HK-2 (cell line): Measurements from ENCODE around the gene OGDH.

Source experiments
- DNase-seq: peaks from one replicate; pipeline ENCODE4 v3.0.0-alpha.2; 2018; ENCODE audit not compliant: unreplicated experiment

The OGDH gene

GRCh38 chr7:44736896-44737295 lies 130.5 kb downstream of the OGDH start:
- DNase-seq: no peak

- DNase-seq: no peak
Observed at GRCh38 chr7:44738051-44738723, 131.8 kb downstream of the OGDH start.

GRCh38 chr7:44738876-44739665 lies 132.6 kb downstream of the OGDH start:
- DNase-seq: no peak

- DNase-seq: no peak
Observed at GRCh38 chr7:44740055-44740454, 133.6 kb downstream of the OGDH start.

- no peak for DNase-seq
Observed at GRCh38 chr7:44743750-44744149, 137.3 kb downstream of the OGDH start.

- peak; percentile 98 for DNase-seq
Observed at GRCh38 chr7:44748045-44748947, 141.9 kb downstream of the OGDH start, which contains the start of gene ZMIZ2. Gene ZMIZ2, plus strand, starts transcription at chr7:44748847. Its CDS starts 7,403 bp downstream, at chr7:44756250.

GRCh38 chr7:44748948-44749731 lies 142.7 kb downstream of the OGDH start:
- DNase-seq: peak; percentile 35

GRCh38 chr7:44749992-44750391 lies 143.6 kb downstream of the OGDH start:
- no peak for DNase-seq

- DNase-seq: no peak
Observed at GRCh38 chr7:44750424-44750823, 144.0 kb downstream of the OGDH start.

GRCh38 chr7:44750921-44751571 lies 144.6 kb downstream of the OGDH start:
- peak; percentile 68 for DNase-seq

- no peak for DNase-seq
Observed at GRCh38 chr7:44752822-44753221, 146.4 kb downstream of the OGDH start.

GRCh38 chr7:44754802-44755697 lies 148.6 kb downstream of the OGDH start:
- no peak for DNase-seq

- DNase-seq: no peak
Observed at GRCh38 chr7:44755698-44756627, 149.5 kb downstream of the OGDH start.

GRCh38 chr7:44756904-44757303 lies 150.5 kb downstream of the OGDH start:
- DNase-seq: no peak

- DNase-seq: no peak
Observed at GRCh38 chr7:44757311-44757710, 150.9 kb downstream of the OGDH start.

- DNase-seq: no peak
Observed at GRCh38 chr7:44757739-44758138, 151.3 kb downstream of the OGDH start.
